Measurements from ENCODE around the gene OLIG1. TPM values are rescaled to one million over a fixed set of nuclear protein-coding genes. Genes with fewer than 3 reads are reported as not detected.

The OLIG1 gene
- total and polyA plus RNA-seq, 2 donors (not counting 1 experiment from before 2014, with no cell fraction given) = 0.33 TPM; not detected in 1

DNA sequence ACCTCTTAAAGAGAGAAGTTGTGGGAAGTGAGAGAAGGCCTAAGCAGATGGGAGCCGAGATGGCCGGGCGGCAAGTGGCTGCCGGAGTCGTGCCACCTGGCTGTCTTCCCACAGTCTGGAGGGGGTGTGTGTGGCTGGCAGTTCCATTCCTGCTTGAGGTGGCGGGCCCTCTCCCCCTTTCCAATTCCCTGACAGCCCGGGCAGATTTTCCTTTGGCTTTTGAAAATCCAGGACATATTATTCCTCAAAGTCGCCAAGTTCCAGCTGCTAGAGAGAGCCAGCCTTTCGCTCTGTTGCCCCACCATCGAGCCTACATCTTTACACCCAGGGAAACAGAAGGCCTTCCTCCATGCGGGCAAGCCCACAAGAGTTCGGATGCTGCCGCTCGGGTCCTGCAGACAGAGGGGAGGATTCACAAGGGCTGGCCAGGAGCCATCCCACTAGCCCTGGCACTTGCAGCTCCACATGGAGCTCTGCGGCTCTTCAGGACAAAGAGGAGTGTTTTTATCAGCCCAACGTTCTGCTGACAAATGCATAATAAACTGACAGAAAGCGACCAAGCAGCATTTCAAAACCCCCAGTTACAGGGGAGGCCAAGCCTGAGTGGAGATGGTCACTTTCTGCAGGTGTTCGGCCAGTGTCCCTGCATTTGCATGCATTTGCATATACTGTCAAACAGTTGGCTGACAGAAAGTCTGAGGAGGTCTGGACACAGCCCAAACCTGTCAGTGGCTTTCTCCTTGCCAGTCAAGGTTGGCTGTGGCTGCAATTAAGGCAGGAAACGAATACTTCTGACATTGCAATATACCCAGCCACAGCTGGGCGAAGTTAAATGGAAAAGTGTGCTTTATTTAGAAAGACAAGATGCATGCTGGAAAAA, 45.9 kb downstream of the OLIG1 start:
- no peaks in the 10 kb centered on the region for H3K9me3 Mint-ChIP-seq (ENCODE audit: insufficient read depth)

DNA sequence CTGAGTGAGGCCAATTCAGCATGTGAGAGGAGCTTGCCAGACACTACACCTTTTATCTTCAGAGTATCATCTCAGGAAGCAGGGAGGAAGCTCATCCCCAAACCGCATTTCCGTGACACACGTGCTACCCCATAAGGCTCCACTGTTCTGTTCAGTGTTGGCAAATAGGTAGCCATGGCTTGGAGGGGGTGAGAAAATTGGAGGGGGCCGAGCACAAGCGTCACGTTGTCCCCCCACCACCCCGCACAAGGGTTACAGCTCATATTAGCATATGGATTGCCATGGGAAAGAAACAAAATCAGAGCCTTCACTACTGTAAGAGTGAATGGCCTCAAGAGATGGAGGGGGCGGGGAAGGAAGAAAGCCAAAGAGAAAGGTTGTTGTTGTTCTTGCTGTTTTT, 46.7 kb downstream of the OLIG1 start:
- H2AFZ ChIP-seq (ENCODE audit: insufficient read depth, low read depth, low read length, poor library complexity, severe bottlenecking) = no peak overlapping the region
- Mint-ChIP-seq H3K4me1 (no peaks in the 10 kb centered on the region), H3K9me3 (ENCODE audit: insufficient read depth) (no peaks in the 10 kb centered on the region), H3K4me3 (no peak overlapping the region), H3K27me3 (peaks cover 66% of the 10 kb centered on the region), H3K27ac (no peak overlapping the region)
- no peak for DNase-seq
- no peaks in the 10 kb centered on the region for H3K36me3 ChIP-seq (replicated peaks in 1 of 2; ENCODE audit: control extremely low read depth in 1 of 2, control insufficient read depth in 1 of 2, extremely low read depth in 1 of 2, insufficient read depth in 2 of 2, low read length in 1 of 2)
- intact Hi-C loops (cut with micrococcal nuclease) = no loop called here
- ATAC-seq (ENCODE audit: low read depth) = no peak
- WGBS (ENCODE audit: insufficient coverage) = no CpG with 5 or more reads among the region's 8 CpGs
- no peak overlapping the region for H3K27ac ChIP-seq (ENCODE audit: low read length in 2 of 2)
- H3K4me3 ChIP-seq (ENCODE audit: control extremely low read depth in 1 of 5, extremely low read depth in 1 of 5, insufficient read depth in 1 of 5, low read depth in 2 of 5, low read length in 4 of 5) = no peak overlapping the region
- H4K20me1 ChIP-seq (ENCODE audit: control insufficient read depth, insufficient read depth, low read length, poor library complexity, severe bottlenecking) = no peaks in the 10 kb centered on the region
- H3K9ac ChIP-seq (ENCODE audit: low read length) = no peak overlapping the region
- TF ChIP-seq EZH2 (IDR thresholded peaks at IDR 0.05; ENCODE audit: borderline replicate concordance, insufficient read depth, low read depth, low read length, poor library complexity, severe bottlenecking) = no peak
- TF ChIP-seq, protein P1, sequence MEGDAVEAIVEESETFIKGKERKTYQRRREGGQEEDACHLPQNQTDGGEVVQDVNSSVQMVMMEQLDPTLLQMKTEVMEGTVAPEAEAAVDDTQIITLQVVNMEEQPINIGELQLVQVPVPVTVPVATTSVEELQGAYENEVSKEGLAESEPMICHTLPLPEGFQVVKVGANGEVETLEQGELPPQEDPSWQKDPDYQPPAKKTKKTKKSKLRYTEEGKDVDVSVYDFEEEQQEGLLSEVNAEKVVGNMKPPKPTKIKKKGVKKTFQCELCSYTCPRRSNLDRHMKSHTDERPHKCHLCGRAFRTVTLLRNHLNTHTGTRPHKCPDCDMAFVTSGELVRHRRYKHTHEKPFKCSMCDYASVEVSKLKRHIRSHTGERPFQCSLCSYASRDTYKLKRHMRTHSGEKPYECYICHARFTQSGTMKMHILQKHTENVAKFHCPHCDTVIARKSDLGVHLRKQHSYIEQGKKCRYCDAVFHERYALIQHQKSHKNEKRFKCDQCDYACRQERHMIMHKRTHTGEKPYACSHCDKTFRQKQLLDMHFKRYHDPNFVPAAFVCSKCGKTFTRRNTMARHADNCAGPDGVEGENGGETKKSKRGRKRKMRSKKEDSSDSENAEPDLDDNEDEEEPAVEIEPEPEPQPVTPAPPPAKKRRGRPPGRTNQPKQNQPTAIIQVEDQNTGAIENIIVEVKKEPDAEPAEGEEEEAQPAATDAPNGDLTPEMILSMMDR (IDR thresholded peaks at IDR 0.05) = no peak
- CTCF ChIA-PET = no interaction called here
- H3K4me2 ChIP-seq (replicated peaks; ENCODE audit: low read depth, low read length, poor library complexity, severe bottlenecking) = no peak overlapping the region
- POLR2A ChIA-PET = no interaction called here
- H3K27me3 ChIP-seq (replicated peaks in 1 of 4; ENCODE audit: control extremely low read depth in 1 of 4, control insufficient read depth in 3 of 4, insufficient read depth in 4 of 4, low read length in 3 of 4) = peaks cover 0 to 14% (median 3%) of the 10 kb centered on the region in 4 experiments
- no peaks in the 10 kb centered on the region for H3K9me3 ChIP-seq (ENCODE audit: control extremely low read depth in 1 of 3, control insufficient read depth in 2 of 3, insufficient read depth in 1 of 3, low read length in 2 of 3)
- H3K4me1 ChIP-seq (ENCODE audit: control insufficient read depth in 2 of 2, insufficient read depth in 2 of 2, low read length in 2 of 2) = no peaks in the 10 kb centered on the region
- no peaks in the 10 kb centered on the region for H3K79me2 ChIP-seq (ENCODE audit: control insufficient read depth, insufficient read depth, low read length)

More for the DNA sequence above, 45.9 kb downstream of the OLIG1 start:
- Mint-ChIP-seq H3K27me3 (peaks cover 68% of the 10 kb centered on the region), H3K4me1 (no peaks in the 10 kb centered on the region), H3K4me3 (no peak overlapping the region), H3K27ac (no peak overlapping the region)
- WGBS (ENCODE audit: insufficient coverage) = 78% methylated on average over 14 of the region's 20 CpGs
- Histone ChIP-seq H2AFZ (ENCODE audit: insufficient read depth, low read depth, low read length, poor library complexity, severe bottlenecking) (no peak overlapping the region), H3K4me3 (ENCODE audit: control extremely low read depth in 1 of 5, extremely low read depth in 1 of 5, insufficient read depth in 1 of 5, low read depth in 2 of 5, low read length in 4 of 5) (no peak overlapping the region), H3K27ac (ENCODE audit: low read length in 2 of 2) (no peak overlapping the region), H3K4me2 (replicated peaks; ENCODE audit: low read depth, low read length, poor library complexity, severe bottlenecking) (no peak overlapping the region), H3K27me3 (replicated peaks in 1 of 4; ENCODE audit: control extremely low read depth in 1 of 4, control insufficient read depth in 3 of 4, insufficient read depth in 4 of 4, low read length in 3 of 4) (peaks cover 0 to 22% (median 6%) of the 10 kb centered on the region in 4 experiments), H3K9me3 (ENCODE audit: control extremely low read depth in 1 of 3, control insufficient read depth in 2 of 3, insufficient read depth in 1 of 3, low read length in 2 of 3) (no peaks in the 10 kb centered on the region), H3K36me3 (replicated peaks in 1 of 2; ENCODE audit: control extremely low read depth in 1 of 2, control insufficient read depth in 1 of 2, extremely low read depth in 1 of 2, insufficient read depth in 2 of 2, low read length in 1 of 2) (no peaks in the 10 kb centered on the region), H3K79me2 (ENCODE audit: control insufficient read depth, insufficient read depth, low read length) (no peaks in the 10 kb centered on the region), H3K9ac (ENCODE audit: low read length) (no peak overlapping the region), H4K20me1 (ENCODE audit: control insufficient read depth, insufficient read depth, low read length, poor library complexity, severe bottlenecking) (no peaks in the 10 kb centered on the region), H3K4me1 (ENCODE audit: control insufficient read depth in 2 of 2, insufficient read depth in 2 of 2, low read length in 2 of 2) (no peaks in the 10 kb centered on the region)
- no peak for DNase-seq
- intact Hi-C loops (cut with micrococcal nuclease) = no loop called here
- CTCF ChIA-PET = no interaction called here
- no peak for TF ChIP-seq EZH2 (IDR thresholded peaks at IDR 0.05; ENCODE audit: borderline replicate concordance, insufficient read depth, low read depth, low read length, poor library complexity, severe bottlenecking)
- TF ChIP-seq, protein P1 (IDR thresholded peaks at IDR 0.05) = no peak
- ATAC-seq (ENCODE audit: low read depth) = no peak
- POLR2A ChIA-PET = no interaction called here

All from B cell (primary cell).